Measurements from ENCODE around the gene AKAP6. TPM values are rescaled to one million over a fixed set of nuclear protein-coding genes. Genes with fewer than 3 reads are reported as not detected.
A peak's percentile ranks its signal among the peaks of the same experiment; 100 is the strongest.

The AKAP6 gene
- total and polyA plus RNA-seq, 2 experiments from 2014 or later = 0.38 to 0.42 TPM

DNA sequence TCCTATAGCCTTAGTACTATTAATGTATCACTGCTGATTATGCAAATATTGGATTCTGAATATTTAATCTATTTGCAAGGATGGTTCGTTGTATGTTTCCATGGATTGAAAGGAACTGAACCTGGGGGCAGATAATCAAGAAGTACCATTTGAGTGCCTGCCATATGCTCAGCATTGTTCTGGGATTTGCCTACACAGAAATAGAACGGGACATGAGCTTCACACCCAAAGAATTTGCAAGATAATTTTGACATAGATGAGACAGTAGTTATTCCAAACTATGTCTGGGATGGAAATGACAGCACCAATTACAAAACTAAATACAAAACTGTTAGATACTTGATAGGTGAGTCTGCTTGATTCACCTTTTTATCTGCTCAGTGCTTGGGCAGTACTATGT, 476.9 kb downstream of the AKAP6 start (continued):
- TF ChIP-seq, protein P1, sequence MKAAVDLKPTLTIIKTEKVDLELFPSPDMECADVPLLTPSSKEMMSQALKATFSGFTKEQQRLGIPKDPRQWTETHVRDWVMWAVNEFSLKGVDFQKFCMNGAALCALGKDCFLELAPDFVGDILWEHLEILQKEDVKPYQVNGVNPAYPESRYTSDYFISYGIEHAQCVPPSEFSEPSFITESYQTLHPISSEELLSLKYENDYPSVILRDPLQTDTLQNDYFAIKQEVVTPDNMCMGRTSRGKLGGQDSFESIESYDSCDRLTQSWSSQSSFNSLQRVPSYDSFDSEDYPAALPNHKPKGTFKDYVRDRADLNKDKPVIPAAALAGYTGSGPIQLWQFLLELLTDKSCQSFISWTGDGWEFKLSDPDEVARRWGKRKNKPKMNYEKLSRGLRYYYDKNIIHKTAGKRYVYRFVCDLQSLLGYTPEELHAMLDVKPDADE (IDR thresholded peaks at IDR 0.05) = no peak
- TF ChIP-seq REST (IDR thresholded peaks at IDR 0.05; ENCODE audit: unreplicated experiment) = no peak

- Histone ChIP-seq H3K4me3 (no peak overlapping the region), H3F3A (replicated peaks; ENCODE audit: low read depth) (no peaks in the 10 kb centered on the region), H3K27ac (ENCODE audit: low read depth) (no peak overlapping the region), H3K79me2 (replicated peaks; ENCODE audit: insufficient read depth) (no peaks in the 10 kb centered on the region), H3K27me3 (ENCODE audit: insufficient read depth) (no peaks in the 10 kb centered on the region), H4K20me1 (replicated peaks; ENCODE audit: insufficient read depth) (no peaks in the 10 kb centered on the region), H3K4me2 (0 out of 2 replicates have a peak overlapping the region, but pooled peaks have one; percentile 46), H2AFZ (no peak overlapping the region), H3K9me2 (ENCODE audit: insufficient read depth) (no peaks in the 10 kb centered on the region), H3K4me1 (ENCODE audit: insufficient read depth) (peaks cover 34% of the 10 kb centered on the region), H3K36me3 (ENCODE audit: insufficient read depth) (peaks cover 5% of the 10 kb centered on the region; the same call in 1 of the 2 replicates)
- peaks cover 20% of the 10 kb centered on the region; the same call in 2 of the 3 replicates for H3K36me3 Mint-ChIP-seq (ENCODE audit: low read depth)
- H3K4me1 Mint-ChIP-seq = peaks cover 39% of the 10 kb centered on the region
- ATAC-seq = no peak
- H3K27ac Mint-ChIP-seq = no peak overlapping the region
- peaks cover 20% of the 10 kb centered on the region for H3K9me3 Mint-ChIP-seq
- H3K27me3 Mint-ChIP-seq (ENCODE audit: insufficient read depth, low read depth, poor library complexity) = no peaks in the 10 kb centered on the region
- TF ChIP-seq ZNF114 (CRISPR knock-in tag; IDR thresholded peaks at IDR 0.05) = no peak
- TF ChIP-seq EZH2 (IDR thresholded peaks at IDR 0.05; ENCODE audit: low read depth, unreplicated experiment) = no peak
- no peak for TF ChIP-seq ZNF331 (CRISPR knock-in tag; IDR thresholded peaks at IDR 0.05; ENCODE audit: low read depth)
- DNase-seq (ENCODE audit: low spot score) = no peak
- H3K4me3 Mint-ChIP-seq = no peak overlapping the region
Measured at GRCh38 chr14:32808644-32809043, 479.5 kb downstream of the AKAP6 start.

DNA sequence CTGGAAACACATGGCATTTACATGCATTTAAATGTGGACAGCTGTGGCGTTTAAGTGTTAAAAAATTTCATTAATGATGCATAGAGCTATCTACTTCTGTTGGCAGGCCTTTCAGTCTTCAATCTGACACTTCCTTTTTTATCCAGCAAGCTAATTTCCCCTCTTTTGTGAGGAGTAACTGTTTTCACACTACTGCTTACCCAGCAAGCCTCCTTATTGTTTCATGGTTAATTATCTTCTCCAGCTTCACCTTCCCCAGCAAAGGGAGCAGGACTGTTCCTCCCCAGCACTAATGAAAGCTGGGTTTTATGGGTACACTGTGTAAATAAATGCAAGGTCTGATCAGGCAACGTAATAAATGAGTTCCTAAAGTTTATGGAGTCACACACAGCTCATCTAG, 480.2 kb downstream of the AKAP6 start:
- Histone ChIP-seq H3K27me3 (ENCODE audit: insufficient read depth) (no peaks in the 10 kb centered on the region), H3K4me1 (ENCODE audit: insufficient read depth) (peaks cover 40% of the 10 kb centered on the region), H3K36me3 (ENCODE audit: insufficient read depth) (peaks cover 1% of the 10 kb centered on the region; the same call in 1 of the 2 replicates), H3K9me2 (ENCODE audit: insufficient read depth) (no peaks in the 10 kb centered on the region), H3K79me2 (replicated peaks; ENCODE audit: insufficient read depth) (no peaks in the 10 kb centered on the region), H3K4me3 (no peak overlapping the region), H3K4me2 (peak overlapping the region; percentile 46), H3K27ac (ENCODE audit: low read depth) (peak overlapping the region; percentile 61; the same call in 1 of the 2 replicates), H3F3A (replicated peaks; ENCODE audit: low read depth) (no peaks in the 10 kb centered on the region), H4K20me1 (replicated peaks; ENCODE audit: insufficient read depth) (no peaks in the 10 kb centered on the region), H2AFZ (peak overlapping the region; percentile 82; the same call in 1 of the 2 replicates)
- H3K4me3 Mint-ChIP-seq = no peak overlapping the region
- peak overlapping the region; percentile 49 for H3K27ac Mint-ChIP-seq
- ATAC-seq (no peak), DNase-seq (ENCODE audit: low spot score) (no peak)
- H3K27me3 Mint-ChIP-seq (ENCODE audit: insufficient read depth, low read depth, poor library complexity) = no peaks in the 10 kb centered on the region
- H3K4me1 Mint-ChIP-seq = peaks cover 45% of the 10 kb centered on the region
- peaks cover 14% of the 10 kb centered on the region for H3K9me3 Mint-ChIP-seq
- H3K36me3 Mint-ChIP-seq (ENCODE audit: low read depth) = peaks cover 14% of the 10 kb centered on the region; the same call in 2 of the 3 replicates
- TF ChIP-seq REST (IDR thresholded peaks at IDR 0.05; ENCODE audit: unreplicated experiment) (no peak), EZH2 (IDR thresholded peaks at IDR 0.05; ENCODE audit: low read depth, unreplicated experiment) (no peak), EZH2phosphoT487 (IDR thresholded peaks at IDR 0.05; ENCODE audit: unreplicated experiment) (no peak), CREB1 (CRISPR knock-in tag; IDR thresholded peaks at IDR 0.05; ENCODE audit: low read depth) (no peak), JUNB (IDR thresholded peaks at IDR 0.05; ENCODE audit: unreplicated experiment) (no peak), ZNF114 (CRISPR knock-in tag; IDR thresholded peaks at IDR 0.05) (no peak), ZNF331 (CRISPR knock-in tag; IDR thresholded peaks at IDR 0.05; ENCODE audit: low read depth) (no peak), STAT1 (IDR thresholded peaks at IDR 0.05; ENCODE audit: unreplicated experiment) (no peak), POLR2AphosphoS5 (IDR thresholded peaks at IDR 0.05; ENCODE audit: low read depth) (no peak), NANOG (IDR thresholded peaks at IDR 0.05; ENCODE audit: borderline replicate concordance) (no peak)
- TF ChIP-seq, protein P1 (IDR thresholded peaks at IDR 0.05) = no peak

Measured in GM23338 (cell line).